K562 (cell line): ENCODE measurements around the gene TMEM141. TPM values are rescaled to one million over a fixed set of nuclear protein-coding genes. Genes with fewer than 3 reads are reported as not detected.

Source experiments
- CBFA2T3 ChIP-seq: fragments of 450-650 bp; IDR thresholded peaks from 2 replicates; pipeline ENCODE4 v1.6.1; 2017
- ILK ChIP-seq: fragments of 450-650 bp; IDR thresholded peaks from 2 replicates; pipeline ENCODE4 v1.6.1; 2016; ENCODE audit warnings: missing genetic modification characterization, low read depth, mild to moderate bottlenecking, missing compliant biosample characterization, moderate library complexity, borderline replicate concordance
- PHB ChIP-seq: fragments of 250-450 bp; sonication (Bioruptor Pico); IDR thresholded peaks from 2 replicates; pipeline ENCODE4 v1.5.0; 2021
- PPARD ChIP-seq: fragments of 250-450 bp; sonication (Bioruptor Pico); IDR thresholded peaks from 2 replicates; pipeline ENCODE4 v1.8.0; 2022; ENCODE audit warnings: inconsistent platforms, mild to moderate bottlenecking, moderate library complexity
- PRMT5 ChIP-seq: sonication (generic); formaldehyde crosslinking; IDR thresholded peaks from 2 replicates; pipeline ENCODE4 v1.5.0; 2020; ENCODE audit warnings: missing genetic modification reagents
- PURB ChIP-seq: sonication (generic); formaldehyde crosslinking; IDR thresholded peaks from 2 replicates; pipeline ENCODE4 v1.9.0; 2021; ENCODE audit warnings: low read depth, mild to moderate bottlenecking, missing genetic modification reagents
- RB1 ChIP-seq: fragments of 450-650 bp; IDR thresholded peaks from 2 replicates; pipeline ENCODE4 v1.6.1; 2017; ENCODE audit warnings: low read depth, mild to moderate bottlenecking
- RBM25 ChIP-seq: fragments of 200-400 bp; formaldehyde crosslinking; IDR thresholded peaks from 2 replicates; pipeline ENCODE4 v1.6.1; 2018; ENCODE audit warnings: low read length, low read depth, moderate library complexity; ENCODE audit not compliant: severe bottlenecking
- ZC3H8 ChIP-seq: fragments of 450-650 bp; IDR thresholded peaks from 2 replicates; pipeline ENCODE4 v1.6.1; 2017
- ZNF165 ChIP-seq: fragments of 250-450 bp; sonication (Bioruptor Pico); IDR thresholded peaks from 2 replicates; pipeline ENCODE4 v1.4.0; 2020; ENCODE audit warnings: borderline replicate concordance
- ZNF212 ChIP-seq: fragments of 450-650 bp; formaldehyde crosslinking; IDR thresholded peaks from 2 replicates; pipeline ENCODE4 v1.4.0; 2020; ENCODE audit warnings: mild to moderate bottlenecking
- ZNF316 ChIP-seq: fragments of 450-650 bp; IDR thresholded peaks from 2 replicates; pipeline ENCODE4 v1.6.1; 2016
- polyA plus RNA-seq, 8 experiments: library from polyadenylated mRNA; depleted of rRNA in 4 of 8; stranded (reverse) in 5 of 8; unstranded in 3 of 8; fragments of >200 nt; fragmentation: Nextera tagmentation in 2 of 8; fragmentation: Illumina TruSeq in 1 of 8; extraction: Ambion mirVana in 2 of 8; extraction: Trizol in 1 of 8; gene quantifications; 2 replicates each; pipeline versions ENCODE4 v1.2.1 to v1.2.3, GENCODE V29; 2011 to 2014; ENCODE audit warnings: inconsistent platforms in 1 of 8, missing spikeins in 1 of 8
- total RNA-seq, 7 experiments: library from RNA; depleted of rRNA in 6 of 7; stranded (reverse); fragments of >200 nt in 6 of 7; fragmentation: Illumina TruSeq in 2 of 7; extraction: Trizol in 2 of 7; gene quantifications; 2 replicates each; pipeline versions ENCODE4 v1.2.1 to v1.2.3, GENCODE V29; 2011 to 2021; ENCODE audit warnings: low replicate concordance in 1 of 7
- TF ChIP-seq, protein P1 (sequence below), 3 experiments: fragments of 200-800 bp in 1 of 3; sonication (Bioruptor generic) in 1 of 3; sonication (generic) in 1 of 3; formaldehyde crosslinking in 1 of 3; IDR thresholded peaks; 2 replicates each; pipeline versions ENCODE4 v1.6.1 to v1.8.0; 2016 to 2022; ENCODE audit warnings: mild to moderate bottlenecking in 2 of 3, missing compliant biosample characterization in 2 of 3, missing genetic modification characterization in 2 of 3, missing genetic modification reagents in 1 of 3
- TF ChIP-seq, protein P2 (sequence below): IDR thresholded peaks from 2 replicates; pipeline ENCODE4 v1.6.1; 2011; ENCODE audit warnings: borderline replicate concordance, low read depth, mild to moderate bottlenecking, moderate library complexity, low read length; ENCODE audit not compliant: insufficient read depth, poor library complexity, severe bottlenecking
- TF ChIP-seq, protein P3 (sequence below), 2 experiments: fragments of 450-650 bp; IDR thresholded peaks; 2 replicates each; pipeline ENCODE4 v1.6.1; 2018; ENCODE audit warnings: mild to moderate bottlenecking in 2 of 2, low read depth in 1 of 2; ENCODE audit not compliant: partially characterized antibody in 2 of 2
- TF ChIP-seq, protein P4 (sequence below): fragments of 450-650 bp; IDR thresholded peaks from 2 replicates; pipeline ENCODE4 v1.6.1; 2016; ENCODE audit warnings: borderline replicate concordance
- TF ChIP-seq, protein P5 (sequence below): IDR thresholded peaks from 2 replicates; pipeline ENCODE4 v1.6.1; 2012; ENCODE audit warnings: low read depth, low read length, improper control_type of control experiment, borderline replicate concordance

The TMEM141 gene
- total and polyA plus RNA-seq, 9 of the 15 experiments (the other 6 are each of a cell fraction or from before 2014, with no cell fraction given), result 21.5 to 123 (median 74.8) TPM

DNA sequence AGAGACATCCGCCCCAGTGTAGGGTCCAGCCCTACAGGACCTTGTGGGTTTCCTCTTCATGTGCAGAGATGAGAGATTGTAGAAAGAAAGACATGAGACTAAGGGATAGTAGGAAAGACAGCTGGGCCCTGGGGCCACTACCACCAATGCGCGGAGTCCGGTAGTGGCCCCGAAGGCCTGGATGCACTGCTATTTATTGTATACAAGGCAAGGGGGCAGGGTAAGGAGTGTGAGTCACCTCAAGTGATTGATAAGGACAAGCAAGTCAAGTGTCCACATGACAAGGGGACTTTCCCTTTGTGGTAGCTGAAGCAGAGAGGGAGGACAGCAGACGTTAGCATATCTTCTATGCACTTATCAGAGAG, 6.2 kb upstream of the TMEM141 start (continued):
- TF ChIP-seq, protein P1, sequence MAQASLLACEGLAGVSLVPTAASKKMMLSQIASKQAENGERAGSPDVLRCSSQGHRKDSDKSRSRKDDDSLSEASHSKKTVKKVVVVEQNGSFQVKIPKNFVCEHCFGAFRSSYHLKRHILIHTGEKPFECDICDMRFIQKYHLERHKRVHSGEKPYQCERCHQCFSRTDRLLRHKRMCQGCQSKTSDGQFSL (CRISPR knock-in tag; IDR thresholded peaks at IDR 0.05), result no peak
- TF ChIP-seq, protein P1 (tag; IDR thresholded peaks at IDR 0.05), result no peak
- TF ChIP-seq ILK (tag) (no peak), RBM25 (no peak), RB1 (no peak), PRMT5 (no peak), ZNF212 (no peak), ZC3H8 (no peak), PPARD (CRISPR knock-in tag) (no peak), ZNF316 (no peak), PHB (CRISPR knock-in tag) (no peak), ZNF165 (no peak), PURB (CRISPR knock-in tag) (no peak), CBFA2T3 (peak; percentile 55)
- TF ChIP-seq, protein P2, sequence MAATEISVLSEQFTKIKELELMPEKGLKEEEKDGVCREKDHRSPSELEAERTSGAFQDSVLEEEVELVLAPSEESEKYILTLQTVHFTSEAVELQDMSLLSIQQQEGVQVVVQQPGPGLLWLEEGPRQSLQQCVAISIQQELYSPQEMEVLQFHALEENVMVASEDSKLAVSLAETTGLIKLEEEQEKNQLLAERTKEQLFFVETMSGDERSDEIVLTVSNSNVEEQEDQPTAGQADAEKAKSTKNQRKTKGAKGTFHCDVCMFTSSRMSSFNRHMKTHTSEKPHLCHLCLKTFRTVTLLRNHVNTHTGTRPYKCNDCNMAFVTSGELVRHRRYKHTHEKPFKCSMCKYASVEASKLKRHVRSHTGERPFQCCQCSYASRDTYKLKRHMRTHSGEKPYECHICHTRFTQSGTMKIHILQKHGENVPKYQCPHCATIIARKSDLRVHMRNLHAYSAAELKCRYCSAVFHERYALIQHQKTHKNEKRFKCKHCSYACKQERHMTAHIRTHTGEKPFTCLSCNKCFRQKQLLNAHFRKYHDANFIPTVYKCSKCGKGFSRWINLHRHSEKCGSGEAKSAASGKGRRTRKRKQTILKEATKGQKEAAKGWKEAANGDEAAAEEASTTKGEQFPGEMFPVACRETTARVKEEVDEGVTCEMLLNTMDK, result no peak
- TF ChIP-seq, protein P3, sequence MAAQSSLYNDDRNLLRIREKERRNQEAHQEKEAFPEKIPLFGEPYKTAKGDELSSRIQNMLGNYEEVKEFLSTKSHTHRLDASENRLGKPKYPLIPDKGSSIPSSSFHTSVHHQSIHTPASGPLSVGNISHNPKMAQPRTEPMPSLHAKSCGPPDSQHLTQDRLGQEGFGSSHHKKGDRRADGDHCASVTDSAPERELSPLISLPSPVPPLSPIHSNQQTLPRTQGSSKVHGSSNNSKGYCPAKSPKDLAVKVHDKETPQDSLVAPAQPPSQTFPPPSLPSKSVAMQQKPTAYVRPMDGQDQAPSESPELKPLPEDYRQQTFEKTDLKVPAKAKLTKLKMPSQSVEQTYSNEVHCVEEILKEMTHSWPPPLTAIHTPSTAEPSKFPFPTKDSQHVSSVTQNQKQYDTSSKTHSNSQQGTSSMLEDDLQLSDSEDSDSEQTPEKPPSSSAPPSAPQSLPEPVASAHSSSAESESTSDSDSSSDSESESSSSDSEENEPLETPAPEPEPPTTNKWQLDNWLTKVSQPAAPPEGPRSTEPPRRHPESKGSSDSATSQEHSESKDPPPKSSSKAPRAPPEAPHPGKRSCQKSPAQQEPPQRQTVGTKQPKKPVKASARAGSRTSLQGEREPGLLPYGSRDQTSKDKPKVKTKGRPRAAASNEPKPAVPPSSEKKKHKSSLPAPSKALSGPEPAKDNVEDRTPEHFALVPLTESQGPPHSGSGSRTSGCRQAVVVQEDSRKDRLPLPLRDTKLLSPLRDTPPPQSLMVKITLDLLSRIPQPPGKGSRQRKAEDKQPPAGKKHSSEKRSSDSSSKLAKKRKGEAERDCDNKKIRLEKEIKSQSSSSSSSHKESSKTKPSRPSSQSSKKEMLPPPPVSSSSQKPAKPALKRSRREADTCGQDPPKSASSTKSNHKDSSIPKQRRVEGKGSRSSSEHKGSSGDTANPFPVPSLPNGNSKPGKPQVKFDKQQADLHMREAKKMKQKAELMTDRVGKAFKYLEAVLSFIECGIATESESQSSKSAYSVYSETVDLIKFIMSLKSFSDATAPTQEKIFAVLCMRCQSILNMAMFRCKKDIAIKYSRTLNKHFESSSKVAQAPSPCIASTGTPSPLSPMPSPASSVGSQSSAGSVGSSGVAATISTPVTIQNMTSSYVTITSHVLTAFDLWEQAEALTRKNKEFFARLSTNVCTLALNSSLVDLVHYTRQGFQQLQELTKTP (IDR thresholded peaks at IDR 0.05; ENCODE audit: low read depth in 1 of 2, partially characterized antibody in 2 of 2), result peak in 1 of 2 experiments; percentile 41
- TF ChIP-seq, protein P4, sequence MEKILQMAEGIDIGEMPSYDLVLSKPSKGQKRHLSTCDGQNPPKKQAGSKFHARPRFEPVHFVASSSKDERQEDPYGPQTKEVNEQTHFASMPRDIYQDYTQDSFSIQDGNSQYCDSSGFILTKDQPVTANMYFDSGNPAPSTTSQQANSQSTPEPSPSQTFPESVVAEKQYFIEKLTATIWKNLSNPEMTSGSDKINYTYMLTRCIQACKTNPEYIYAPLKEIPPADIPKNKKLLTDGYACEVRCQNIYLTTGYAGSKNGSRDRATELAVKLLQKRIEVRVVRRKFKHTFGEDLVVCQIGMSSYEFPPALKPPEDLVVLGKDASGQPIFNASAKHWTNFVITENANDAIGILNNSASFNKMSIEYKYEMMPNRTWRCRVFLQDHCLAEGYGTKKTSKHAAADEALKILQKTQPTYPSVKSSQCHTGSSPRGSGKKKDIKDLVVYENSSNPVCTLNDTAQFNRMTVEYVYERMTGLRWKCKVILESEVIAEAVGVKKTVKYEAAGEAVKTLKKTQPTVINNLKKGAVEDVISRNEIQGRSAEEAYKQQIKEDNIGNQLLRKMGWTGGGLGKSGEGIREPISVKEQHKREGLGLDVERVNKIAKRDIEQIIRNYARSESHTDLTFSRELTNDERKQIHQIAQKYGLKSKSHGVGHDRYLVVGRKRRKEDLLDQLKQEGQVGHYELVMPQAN, result no peak
- TF ChIP-seq, protein P5, sequence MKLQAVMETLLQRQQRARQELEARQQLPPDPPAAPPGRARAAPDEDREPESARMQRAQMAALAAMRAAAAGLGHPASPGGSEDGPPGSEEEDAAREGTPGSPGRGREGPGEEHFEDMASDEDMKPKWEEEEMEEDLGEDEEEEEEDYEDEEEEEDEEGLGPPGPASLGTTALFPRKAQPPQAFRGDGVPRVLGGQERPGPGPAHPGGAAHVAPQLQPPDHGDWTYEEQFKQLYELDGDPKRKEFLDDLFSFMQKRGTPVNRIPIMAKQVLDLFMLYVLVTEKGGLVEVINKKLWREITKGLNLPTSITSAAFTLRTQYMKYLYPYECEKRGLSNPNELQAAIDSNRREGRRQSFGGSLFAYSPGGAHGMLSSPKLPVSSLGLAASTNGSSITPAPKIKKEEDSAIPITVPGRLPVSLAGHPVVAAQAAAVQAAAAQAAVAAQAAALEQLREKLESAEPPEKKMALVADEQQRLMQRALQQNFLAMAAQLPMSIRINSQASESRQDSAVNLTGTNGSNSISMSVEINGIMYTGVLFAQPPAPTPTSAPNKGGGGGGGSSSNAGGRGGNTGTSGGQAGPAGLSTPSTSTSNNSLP, result no peak
